DND-41 (cell line): ENCODE results near the gene CENPP.

ENCODE experiments used
- ATAC-seq: fragments of 200-7000 bp; cut with Tn5 transposase; 3 replicates; pipeline ENCODE4 v1.9.1; 2021; ENCODE audit warnings: low read depth; ENCODE audit not compliant: insufficient read depth
- DNase-seq: peaks from one replicate; pipeline ENCODE4 v3.0.0-alpha.2; 2020
- H2AFZ ChIP-seq: 2 replicates; pipeline ENCODE4 v1.6.0; 2012; ENCODE audit warnings: low read depth, low read length
- H3K27ac ChIP-seq: 2 replicates; pipeline ENCODE4 v1.5.1; 2012; ENCODE audit warnings: low read length, inconsistent platforms
- H3K27me3 ChIP-seq: fragments of 200-600 bp; sonication (generic); 2 replicates; pipeline ENCODE4 v1.6.0; 2012; ENCODE audit warnings: low read length, mild to moderate bottlenecking, inconsistent platforms; ENCODE audit not compliant: insufficient read depth, poor library complexity
- H3K36me3 ChIP-seq: 2 replicates; pipeline ENCODE4 v1.5.1; 2012; ENCODE audit warnings: low read length, inconsistent platforms; ENCODE audit not compliant: insufficient read depth
- H3K4me1 ChIP-seq: 2 replicates; pipeline ENCODE4 v1.5.1; 2012; ENCODE audit warnings: mild to moderate bottlenecking, low read length; ENCODE audit not compliant: insufficient read depth
- H3K4me2 ChIP-seq: 2 replicates; pipeline ENCODE4 v1.6.0; 2012; ENCODE audit warnings: mild to moderate bottlenecking, moderate library complexity, low read length, inconsistent platforms; ENCODE audit not compliant: insufficient read depth
- H3K4me3 ChIP-seq, 2 experiments: fragments of 200-600 bp in 1 of 2; shearing (Covaris generic) in 1 of 2; 2 replicates each; pipeline ENCODE4 v1.5.1; 2012 to 2016; ENCODE audit warnings: inconsistent platforms in 2 of 2, low read length in 2 of 2, mild to moderate bottlenecking in 2 of 2, low read depth in 1 of 2, moderate library complexity in 1 of 2
- H3K79me2 ChIP-seq: 2 replicates; pipeline ENCODE4 v1.6.0; 2012; ENCODE audit warnings: low read length, inconsistent platforms; ENCODE audit not compliant: insufficient read depth
- H3K9ac ChIP-seq: 2 replicates; pipeline ENCODE4 v1.6.0; 2012; ENCODE audit warnings: low read depth, mild to moderate bottlenecking, inconsistent platforms, low read length, moderate library complexity
- H3K9me3 ChIP-seq: 2 replicates; pipeline ENCODE4 v1.5.1; 2012; ENCODE audit warnings: low read length, moderate library complexity, mild to moderate bottlenecking, inconsistent platforms; ENCODE audit not compliant: insufficient read depth, severe bottlenecking
- H4K20me1 ChIP-seq: 2 replicates; pipeline ENCODE4 v1.6.0; 2012; ENCODE audit warnings: low read length; ENCODE audit not compliant: insufficient read depth
- CTCF ChIP-seq: IDR thresholded peaks from 2 replicates; pipeline ENCODE4 v1.5.1; 2012; ENCODE audit warnings: borderline replicate concordance, low read length, moderate library complexity, mild to moderate bottlenecking; ENCODE audit not compliant: poor library complexity, severe bottlenecking; ENCODE audit errors: extremely low read depth
- EZH2 ChIP-seq: IDR thresholded peaks from 3 replicates; pipeline ENCODE4 v1.6.1; 2012; ENCODE audit warnings: borderline replicate concordance, low read depth, mild to moderate bottlenecking, moderate library complexity, low read length, inconsistent platforms; ENCODE audit not compliant: severe bottlenecking

CENPP gene

GRCh38 chr9:92506184-92506857 lies 180.6 kb downstream of the CENPP start:
- H3K4me1 ChIP-seq = no peaks in the 10 kb centered on the region
- H3K9ac ChIP-seq = no peak overlapping the region
- no peak overlapping the region for H3K4me2 ChIP-seq

GRCh38 chr9:92507005-92507404 lies 181.3 kb downstream of the CENPP start:
- ATAC-seq (no peak), DNase-seq (no peak)
- Histone ChIP-seq H2AFZ (no peak overlapping the region), H3K9ac (no peak overlapping the region), H3K4me1 (no peaks in the 10 kb centered on the region), H3K79me2 (no peaks in the 10 kb centered on the region), H3K27ac (no peak overlapping the region), H3K9me3 (no peaks in the 10 kb centered on the region), H3K4me2 (no peak overlapping the region), H3K27me3 (no peaks in the 10 kb centered on the region), H4K20me1 (no peaks in the 10 kb centered on the region), H3K36me3 (no peaks in the 10 kb centered on the region), H3K4me3 (no peak overlapping the region)
- no peak for TF ChIP-seq EZH2
- no peak for TF ChIP-seq CTCF

More at GRCh38 chr9:92506184-92506857, 180.6 kb downstream of the CENPP start:
- H3K9me3 ChIP-seq = no peaks in the 10 kb centered on the region
- no peaks in the 10 kb centered on the region for H4K20me1 ChIP-seq
- no peak overlapping the region for H2AFZ ChIP-seq
- H3K4me3 ChIP-seq = no peak overlapping the region
- no peak for ATAC-seq
- no peaks in the 10 kb centered on the region for H3K79me2 ChIP-seq
- TF ChIP-seq CTCF (no peak), EZH2 (no peak)
- H3K27me3 ChIP-seq = no peaks in the 10 kb centered on the region
- no peak overlapping the region for H3K27ac ChIP-seq
- H3K36me3 ChIP-seq = no peaks in the 10 kb centered on the region
- no peak for DNase-seq

- Histone ChIP-seq H3K36me3 (no peaks in the 10 kb centered on the region), H2AFZ (no peak overlapping the region), H3K4me2 (no peak overlapping the region), H4K20me1 (no peaks in the 10 kb centered on the region), H3K9ac (no peak overlapping the region), H3K27ac (no peak overlapping the region), H3K9me3 (no peaks in the 10 kb centered on the region), H3K4me1 (no peaks in the 10 kb centered on the region), H3K27me3 (no peaks in the 10 kb centered on the region), H3K4me3 (no peak overlapping the region), H3K79me2 (no peaks in the 10 kb centered on the region)
- TF ChIP-seq EZH2 (no peak), CTCF (no peak)
- ATAC-seq = no peak
- DNase-seq = no peak
These were observed 181.7 kb downstream of the CENPP start for GRCh38 chr9:92507496-92507895.
